Neutrophil (primary cell): ENCODE measurements around the gene CD300LB.

Experiments
- H3K27ac ChIP-seq: fragments of 200-600 bp; sonication (generic); 2 replicates; pipeline ENCODE4 v1.5.1; 2016; ENCODE audit warnings: mild to moderate bottlenecking, moderate library complexity
- H3K27me3 ChIP-seq: fragments of 200-600 bp; sonication (generic); 2 replicates; pipeline ENCODE4 v1.6.0; 2016; ENCODE audit warnings: mild to moderate bottlenecking
- H3K36me3 ChIP-seq: fragments of 200-600 bp; sonication (generic); 2 replicates; pipeline ENCODE4 v1.5.1; 2017
- H3K4me1 ChIP-seq, 2 experiments: fragments of 200-600 bp in 1 of 2; sonication (generic) in 1 of 2; 1 replicate in 1 of 2; 2 replicates in 1 of 2; pipeline versions ENCODE4 v1.5.1 to v1.6.1; 2013 to 2016; ENCODE audit warnings: low read depth in 1 of 2, low read length in 1 of 2, mild to moderate bottlenecking in 1 of 2, moderate library complexity in 1 of 2; ENCODE audit not compliant: control insufficient read depth in 1 of 2, insufficient read depth in 1 of 2
- H3K4me3 ChIP-seq, 2 experiments: fragments of 200-600 bp in 1 of 2; sonication (generic) in 1 of 2; 1 replicate in 1 of 2; 2 replicates in 1 of 2; pipeline ENCODE4 v1.5.1; 2013 to 2016; ENCODE audit warnings: low read depth in 1 of 2, low read length in 1 of 2, mild to moderate bottlenecking in 1 of 2, moderate library complexity in 1 of 2
- H3K9me3 ChIP-seq: fragments of 200-600 bp; sonication (generic); 2 replicates; pipeline ENCODE4 v1.5.1; 2016
- CTCF ChIP-seq: fragments of 200-600 bp; sonication (generic); IDR thresholded peaks from 2 replicates; pipeline ENCODE4 v1.5.1; 2016; ENCODE audit warnings: antibody characterized with exemption

The CD300LB gene

DNA sequence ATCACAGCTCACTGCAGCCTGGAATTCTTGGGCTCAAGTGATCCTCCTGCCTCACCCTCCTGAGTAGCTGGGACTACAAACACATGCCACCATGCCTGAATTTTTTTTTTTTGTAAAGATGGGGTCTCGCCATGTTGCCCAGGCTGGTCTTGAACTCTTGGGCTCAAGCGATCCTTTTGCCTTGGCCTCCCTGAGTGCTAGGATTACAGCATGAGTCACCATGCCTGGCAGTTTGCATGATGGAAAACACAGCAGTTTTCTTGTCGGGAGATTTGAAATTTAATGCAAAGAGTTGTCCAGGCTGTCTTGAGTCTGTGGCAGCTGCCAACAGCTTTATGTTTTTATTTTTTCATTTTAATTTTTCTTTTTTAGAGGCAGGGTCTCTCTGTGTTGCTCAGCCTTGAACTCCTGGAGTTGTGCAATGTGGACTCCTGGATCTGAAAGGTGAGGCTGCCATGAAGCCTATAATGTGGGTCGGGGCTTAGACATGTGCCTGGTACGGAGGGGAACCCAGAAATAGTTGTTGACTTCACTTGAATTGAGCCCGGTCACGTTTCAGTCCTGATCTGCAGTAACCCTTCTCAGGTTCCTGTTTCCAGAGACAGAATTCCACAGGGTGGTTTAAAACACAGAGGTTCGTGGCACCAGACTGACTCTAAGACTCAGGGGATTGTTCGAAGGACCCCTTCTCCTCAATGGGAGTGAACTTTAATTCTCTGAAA, 46.1 kb downstream of the CD300LB start:
- Histone ChIP-seq H3K4me3 (no peak overlapping the region), H3K36me3 (peaks cover 87% of the 10 kb centered on the region), H3K4me1 (no peaks in the 10 kb centered on the region), H3K9me3 (no peaks in the 10 kb centered on the region), H3K27me3 (no peaks in the 10 kb centered on the region), H3K27ac (no peak overlapping the region)
- TF ChIP-seq CTCF = no peak

GRCh38 chr17:74484066-74484465, 47.2 kb downstream of the CD300LB start:
- Histone ChIP-seq H3K4me3 (no peak overlapping the region), H3K36me3 (peaks cover 98% of the 10 kb centered on the region), H3K9me3 (no peaks in the 10 kb centered on the region)

GRCh38 chr17:74481621-74482020, 49.7 kb downstream of the CD300LB start:
- Histone ChIP-seq H3K27ac (no peak overlapping the region), H3K4me1 (peaks cover 27 to 29% of the 10 kb centered on the region in 2 experiments), H3K27me3 (no peaks in the 10 kb centered on the region), H3K4me3 (no peak overlapping the region), H3K9me3 (no peaks in the 10 kb centered on the region), H3K36me3 (peaks cover 100% of the 10 kb centered on the region)
- no peak for TF ChIP-seq CTCF

More at GRCh38 chr17:74484066-74484465, 47.2 kb downstream of the CD300LB start:
- Histone ChIP-seq H3K4me1 (peaks cover 7 to 8% of the 10 kb centered on the region in 2 experiments), H3K27me3 (no peaks in the 10 kb centered on the region), H3K27ac (peak overlapping the region; percentile 5)
- TF ChIP-seq CTCF = no peak

DNA sequence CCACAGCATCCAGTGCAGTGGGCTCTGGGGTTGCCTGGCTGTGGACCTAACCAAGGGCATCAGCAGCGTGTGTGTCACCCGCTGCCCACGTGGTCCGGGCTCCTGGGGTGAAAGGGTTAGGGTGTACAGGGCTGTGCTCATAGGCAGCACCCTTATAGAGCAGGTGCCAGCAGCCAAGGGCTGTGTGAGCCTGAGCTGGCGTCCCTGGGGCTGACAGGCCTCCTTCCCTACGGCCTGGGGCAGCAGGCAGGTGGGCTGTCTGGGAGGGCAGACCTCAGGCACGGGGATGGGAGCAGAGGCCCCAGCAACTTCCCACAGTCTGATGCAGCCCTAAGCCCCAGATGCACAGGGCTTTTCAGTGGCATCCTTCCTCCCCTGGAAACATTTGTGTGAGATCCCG, 51.0 kb downstream of the CD300LB start:
- peaks cover 27 to 29% of the 10 kb centered on the region in 2 experiments for H3K4me1 ChIP-seq
- H3K36me3 ChIP-seq = peaks cover 100% of the 10 kb centered on the region
- H3K9me3 ChIP-seq = no peaks in the 10 kb centered on the region
- no peak for TF ChIP-seq CTCF
- peak overlapping the region; percentile 15 for H3K27ac ChIP-seq
- H3K27me3 ChIP-seq = no peaks in the 10 kb centered on the region
- H3K4me3 ChIP-seq = no peak overlapping the region

DNA sequence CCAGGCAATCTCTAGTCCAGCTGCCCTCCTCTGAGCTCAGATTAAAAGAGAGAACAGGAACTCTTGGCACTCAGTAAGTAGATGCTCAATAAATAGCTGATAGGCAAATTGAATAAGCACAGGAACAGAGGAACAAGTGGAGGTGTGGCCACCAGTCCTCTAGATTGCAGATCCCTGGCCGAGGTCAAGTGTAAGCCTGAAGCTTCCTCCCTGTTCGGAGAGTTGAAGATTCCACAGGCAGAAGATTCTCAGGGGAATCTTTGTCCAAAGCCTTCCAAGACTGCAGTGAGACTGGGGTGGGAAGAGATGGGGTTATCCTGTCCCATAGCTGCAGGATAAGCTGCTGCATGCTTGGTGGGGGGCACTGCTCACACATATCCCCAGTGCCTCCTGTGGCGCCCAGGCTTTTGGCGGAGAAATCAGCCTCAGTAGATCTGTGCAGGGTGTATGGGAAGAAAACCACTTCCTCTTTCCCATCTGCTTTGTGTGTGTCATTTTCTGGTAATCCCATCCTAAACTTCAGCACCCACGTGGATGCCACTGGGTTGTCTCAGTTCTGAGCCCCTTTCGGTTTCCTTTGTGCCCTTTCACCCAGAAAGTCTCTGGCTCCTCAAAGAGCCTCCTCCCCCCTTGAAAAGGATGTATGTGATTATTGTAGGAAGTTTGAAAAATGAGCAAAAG, 52.7 kb downstream of the CD300LB start:
- no peaks in the 10 kb centered on the region for H3K27me3 ChIP-seq
- H3K36me3 ChIP-seq = peaks cover 100% of the 10 kb centered on the region
- peak overlapping the region; percentile 85 for H3K27ac ChIP-seq
- H3K4me1 ChIP-seq = peaks cover 27 to 29% of the 10 kb centered on the region in 2 experiments
- peak overlapping the region; percentile 28 to 30 for H3K4me3 ChIP-seq
- H3K9me3 ChIP-seq = no peaks in the 10 kb centered on the region
- TF ChIP-seq CTCF = no peak
